ENCODE data around the gene AFTPH. TPM values are rescaled to one million over a fixed set of nuclear protein-coding genes. Genes with fewer than 3 reads are reported as not detected.

The AFTPH gene
- polyA plus RNA-seq, 1 experiment = 10.9 TPM

GRCh38 chr2:64629329-64629781, 105.2 kb downstream of the AFTPH start:
- ChIA-PET POLR2A (no interaction called here), CTCF (interaction anchor here (0.9 kb wide), 1 partner anchor 20 kb away, joined by 3 read pairs; no protein-coding TSS in a partner anchor)
- no peak for TF ChIP-seq CTCF (IDR thresholded peaks at IDR 0.05; ENCODE audit: insufficient read depth, low read depth, low read length)
- Histone ChIP-seq H3K27me3 (ENCODE audit: control insufficient read depth, insufficient read depth, low read length) (no peaks in the 10 kb centered on the region), H3K36me3 (ENCODE audit: control insufficient read depth, insufficient read depth, low read length) (peaks cover 3% of the 10 kb centered on the region), H3K4me3 (ENCODE audit: low read depth, low read length) (no peak overlapping the region)
- DNase-seq (ENCODE audit: low read depth) = no peak

GRCh38 chr2:64629875-64630274, 105.7 kb downstream of the AFTPH start:
- no peak for DNase-seq (ENCODE audit: low read depth)
- peaks cover 3% of the 10 kb centered on the region for H3K36me3 ChIP-seq (ENCODE audit: control insufficient read depth, insufficient read depth, low read length)
- ChIA-PET CTCF (interaction anchor here (0.9 kb wide), 1 partner anchor 20 kb away, joined by 3 read pairs; no protein-coding TSS in a partner anchor), POLR2A (no interaction called here)
- TF ChIP-seq CTCF (IDR thresholded peaks at IDR 0.05; ENCODE audit: insufficient read depth, low read depth, low read length) = no peak
- no peaks in the 10 kb centered on the region for H3K27me3 ChIP-seq (ENCODE audit: control insufficient read depth, insufficient read depth, low read length)
- no peak overlapping the region for H3K4me3 ChIP-seq (ENCODE audit: low read depth, low read length)

- DNase-seq (ENCODE audit: low read depth) = no peak
- no peak for TF ChIP-seq CTCF (IDR thresholded peaks at IDR 0.05; ENCODE audit: insufficient read depth, low read depth, low read length)
- ChIA-PET CTCF (interaction anchor here (0.8 kb wide), 1 partner anchor 242 kb away, joined by 4 read pairs; no protein-coding TSS in a partner anchor), POLR2A (no interaction called here)
- H3K27me3 ChIP-seq (ENCODE audit: control insufficient read depth, insufficient read depth, low read length) = no peaks in the 10 kb centered on the region
- H3K36me3 ChIP-seq (ENCODE audit: control insufficient read depth, insufficient read depth, low read length) = peaks cover 5% of the 10 kb centered on the region
- no peak overlapping the region for H3K4me3 ChIP-seq (ENCODE audit: low read depth, low read length)
Measured at GRCh38 chr2:64630752-64631151, 106.6 kb downstream of the AFTPH start.

- POLR2A ChIA-PET = no interaction called here
- DNase-seq (ENCODE audit: low read depth) = no peak
- CTCF ChIA-PET = interaction anchor here (0.6 kb wide), 1 partner anchor 12 kb away, joined by 3 read pairs; no protein-coding TSS in a partner anchor
Measured at GRCh38 chr2:64631771-64632170, 107.6 kb downstream of the AFTPH start.

More at GRCh38 chr2:64631771-64632170, 107.6 kb downstream of the AFTPH start:
- TF ChIP-seq CTCF (IDR thresholded peaks at IDR 0.05; ENCODE audit: insufficient read depth, low read depth, low read length) = no peak
- H3K27me3 ChIP-seq (ENCODE audit: control insufficient read depth, insufficient read depth, low read length) = no peaks in the 10 kb centered on the region
- no peak overlapping the region for H3K4me3 ChIP-seq (ENCODE audit: low read depth, low read length)
- H3K36me3 ChIP-seq (ENCODE audit: control insufficient read depth, insufficient read depth, low read length) = peaks cover 14% of the 10 kb centered on the region

All from BJ (cell line).